Measurements from ENCODE around the gene HYDIN. TPM values are rescaled to one million over a fixed set of nuclear protein-coding genes. Genes with fewer than 3 reads are reported as not detected.

HYDIN gene
- total and polyA plus RNA-seq, 9 of the 15 experiments (the other 6 are each of a cell fraction or from before 2014, with no cell fraction given) = 0.08 to 0.43 (median 0.14) TPM; not detected in 1

- no peak overlapping the region for H3K4me3 ChIP-seq
- no peak overlapping the region for H3K9ac ChIP-seq (ENCODE audit: insufficient read depth in 1 of 2, low read depth in 2 of 2, low read length in 2 of 2)
- no peak overlapping the region for H2AFZ ChIP-seq (ENCODE audit: low read depth, low read length)
- H3K27me3 ChIP-seq (ENCODE audit: control insufficient read depth in 2 of 2, insufficient read depth in 2 of 2, low read length in 2 of 2) = no peaks in the 10 kb centered on the region
- POLR2A ChIA-PET = no interaction called here
- CTCF ChIA-PET (ENCODE audit: low intra/inter-chr PET ratio) = no interaction called here
- TF ChIP-seq CREB5 (CRISPR knock-in tag; IDR thresholded peaks at IDR 0.05) (no peak), ZNF280B (CRISPR knock-in tag; IDR thresholded peaks at IDR 0.05) (no peak), CXXC5 (CRISPR knock-in tag; IDR thresholded peaks at IDR 0.05) (no peak), CHD1 (IDR thresholded peaks at IDR 0.05; ENCODE audit: low read length) (no peak), CTCF (IDR thresholded peaks at IDR 0.05 in 2 of 3, conservative IDR thresholded peaks at IDR 0.05 in 1 of 3; ENCODE audit: insufficient read depth in 2 of 3, low read depth in 1 of 3, low read length in 3 of 3) (0 out of 6 replicates have a peak, but pooled peaks of 1 of the 3 experiments have one; percentile 4)
- BruUV-seq (replicated peaks) = no TSS peak
- H3K36me3 ChIP-seq (ENCODE audit: control insufficient read depth, insufficient read depth, low read length) = no peaks in the 10 kb centered on the region
- WGBS (ENCODE audit: insufficient coverage, low coverage, missing lambda C conversion rate) = 0% methylated on average over 3 of the region's 3 CpGs
- H4K20me1 ChIP-seq (replicated peaks; ENCODE audit: control insufficient read depth, insufficient read depth, low read length) = no peaks in the 10 kb centered on the region
- H3K9me3 ChIP-seq (replicated peaks; ENCODE audit: control insufficient read depth, insufficient read depth, low read depth, low read length) = no peaks in the 10 kb centered on the region
- no peaks in the 10 kb centered on the region for H3K9me1 ChIP-seq (ENCODE audit: control insufficient read depth, insufficient read depth, low read length)
- in situ Hi-C loops (cut with MboI) = no loop called here
- H3K4me1 ChIP-seq (replicated peaks in 1 of 2; ENCODE audit: control insufficient read depth in 2 of 2, insufficient read depth in 2 of 2, low read length in 2 of 2) = no peaks in the 10 kb centered on the region
- no peak overlapping the region for H3K27ac ChIP-seq (ENCODE audit: extremely low read depth, low read depth, low read length)
- DNase-seq (ENCODE audit: extremely low read depth in 1 of 4, low spot score in 3 of 4) (no peak), ATAC-seq (0 out of 3 replicates have a peak, but pooled peaks have one; percentile 37), FAIRE-seq (no peak)
- intact Hi-C loops (cut with micrococcal nuclease) = no loop called here
- no peaks in the 10 kb centered on the region for H3K79me2 ChIP-seq (ENCODE audit: control insufficient read depth, insufficient read depth, low read length)
- H3K4me2 ChIP-seq (ENCODE audit: insufficient read depth, low read length) = no peak overlapping the region
Measured at GRCh38 chr16:71216714-71217113, 13.8 kb downstream of the HYDIN start.
